ENCODE results near the gene MARCHF10.

MARCHF10 gene

DNA sequence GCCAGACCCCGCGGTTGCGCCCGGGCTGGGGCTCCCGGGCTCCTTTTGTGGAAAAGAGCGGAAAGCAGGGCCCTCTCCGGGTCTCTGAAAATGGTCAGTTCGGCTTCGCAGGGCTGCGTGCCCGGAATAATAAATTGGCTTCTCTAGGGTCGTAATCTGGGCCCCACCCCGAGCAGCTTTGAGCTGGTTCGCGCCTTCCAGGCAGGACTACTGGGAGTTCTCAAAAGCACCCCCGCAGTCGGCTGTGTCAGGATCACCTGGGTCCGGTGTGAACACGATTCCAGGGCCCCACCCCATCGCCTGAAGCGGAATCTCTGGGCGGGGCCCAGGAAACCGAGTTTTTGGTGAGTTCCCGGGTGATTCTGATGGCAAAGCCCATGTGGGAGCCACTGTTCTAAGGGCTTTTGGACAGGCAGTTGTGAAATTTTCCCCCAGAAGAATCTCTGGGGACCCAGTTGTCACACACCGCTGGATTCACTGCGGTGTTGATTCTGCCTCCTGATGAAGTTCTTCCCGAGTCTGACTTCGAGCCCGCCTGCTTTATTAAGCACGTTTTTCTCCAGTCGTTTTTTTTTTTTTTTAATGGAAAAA is 103.6 kb downstream of the MARCHF10 start:
- H3K27ac ChIP-seq = peak overlapping the region; percentile 81
- no peaks in the 10 kb centered on the region for H3K36me3 ChIP-seq (replicated peaks)
- no peaks in the 10 kb centered on the region for H3K27me3 ChIP-seq (replicated peaks)
- DNase-seq = peak; percentile 34
- TF ChIP-seq, protein P1, sequence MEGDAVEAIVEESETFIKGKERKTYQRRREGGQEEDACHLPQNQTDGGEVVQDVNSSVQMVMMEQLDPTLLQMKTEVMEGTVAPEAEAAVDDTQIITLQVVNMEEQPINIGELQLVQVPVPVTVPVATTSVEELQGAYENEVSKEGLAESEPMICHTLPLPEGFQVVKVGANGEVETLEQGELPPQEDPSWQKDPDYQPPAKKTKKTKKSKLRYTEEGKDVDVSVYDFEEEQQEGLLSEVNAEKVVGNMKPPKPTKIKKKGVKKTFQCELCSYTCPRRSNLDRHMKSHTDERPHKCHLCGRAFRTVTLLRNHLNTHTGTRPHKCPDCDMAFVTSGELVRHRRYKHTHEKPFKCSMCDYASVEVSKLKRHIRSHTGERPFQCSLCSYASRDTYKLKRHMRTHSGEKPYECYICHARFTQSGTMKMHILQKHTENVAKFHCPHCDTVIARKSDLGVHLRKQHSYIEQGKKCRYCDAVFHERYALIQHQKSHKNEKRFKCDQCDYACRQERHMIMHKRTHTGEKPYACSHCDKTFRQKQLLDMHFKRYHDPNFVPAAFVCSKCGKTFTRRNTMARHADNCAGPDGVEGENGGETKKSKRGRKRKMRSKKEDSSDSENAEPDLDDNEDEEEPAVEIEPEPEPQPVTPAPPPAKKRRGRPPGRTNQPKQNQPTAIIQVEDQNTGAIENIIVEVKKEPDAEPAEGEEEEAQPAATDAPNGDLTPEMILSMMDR (IDR thresholded peaks at IDR 0.05; ENCODE audit: low read depth, low read length, missing control alignments) = no peak
- H3K4me3 ChIP-seq (ENCODE audit: low read depth, low read length) = peak overlapping the region; percentile 65
- in situ Hi-C loops (cut with HindIII; ENCODE audit: low pct_ligation_motif_present, low sequenced_read_pairs) = no loop called here

DNA sequence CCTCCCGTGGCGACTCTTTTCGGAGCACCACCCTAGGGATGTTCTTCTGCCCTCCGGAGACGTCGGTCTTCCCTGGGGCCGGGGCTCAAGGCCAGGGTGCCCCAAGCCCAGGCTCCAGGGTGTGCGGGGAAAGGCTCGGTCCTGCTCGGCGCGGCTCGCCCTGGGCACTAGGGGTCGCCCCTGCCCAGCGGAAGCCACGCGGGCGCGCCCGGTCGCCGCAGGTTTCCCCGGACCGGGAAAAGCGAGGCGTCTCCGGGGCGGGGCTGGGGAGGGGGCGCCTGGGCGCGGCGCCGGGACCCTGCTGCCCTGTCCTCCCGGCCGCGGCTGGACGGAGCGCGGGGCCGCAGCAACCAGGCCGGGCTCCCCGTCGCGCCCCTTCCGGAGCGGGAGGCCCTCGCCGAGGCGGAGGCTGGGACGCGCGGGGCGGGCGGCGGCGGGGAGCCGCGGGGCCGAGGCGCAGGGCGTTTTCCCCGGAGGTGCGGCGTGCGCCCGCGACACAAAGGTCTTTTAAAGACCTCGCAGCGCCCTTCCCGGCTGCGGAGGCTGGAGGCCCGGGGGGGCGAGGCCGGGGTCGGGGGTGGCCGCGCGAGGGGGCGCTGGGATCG is 104.2 kb downstream of the MARCHF10 start:
- in situ Hi-C loops (cut with HindIII; ENCODE audit: low pct_ligation_motif_present, low sequenced_read_pairs) = no loop called here
- Histone ChIP-seq H3K27me3 (replicated peaks) (no peaks in the 10 kb centered on the region), H3K36me3 (replicated peaks) (no peaks in the 10 kb centered on the region), H3K27ac (peak overlapping the region; percentile 81), H3K4me3 (ENCODE audit: low read depth, low read length) (peak overlapping the region; percentile 65)
- no peak for DNase-seq
- TF ChIP-seq, protein P1 (IDR thresholded peaks at IDR 0.05; ENCODE audit: low read depth, low read length, missing control alignments) = peak; percentile 70

DNA sequence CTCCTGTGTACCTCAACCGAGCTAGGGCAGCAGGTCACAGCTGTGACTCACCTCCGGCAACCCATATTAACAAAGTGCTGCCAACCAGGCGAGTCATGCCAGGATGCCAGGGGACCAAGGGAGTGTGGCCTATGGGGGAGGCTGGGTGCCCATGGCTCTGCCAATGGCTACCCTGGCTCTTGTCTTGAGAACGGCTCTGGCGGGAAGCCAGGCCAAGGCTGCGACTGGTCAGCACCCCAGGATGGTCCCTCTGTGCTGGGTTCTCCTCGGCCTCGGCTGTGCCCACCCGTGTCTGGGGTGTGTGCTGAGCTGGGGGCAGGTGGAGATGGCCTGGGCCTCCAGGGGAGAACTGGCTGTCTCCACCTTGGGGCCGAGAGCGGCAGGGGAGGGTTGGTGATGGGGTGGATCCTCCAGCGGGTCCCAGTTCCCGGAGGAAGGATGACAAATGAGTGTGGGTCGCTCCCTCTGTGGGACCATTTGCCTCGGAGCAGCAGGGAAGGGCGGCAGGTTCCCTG is 104.8 kb downstream of the MARCHF10 start:
- Histone ChIP-seq H3K27me3 (replicated peaks) (no peaks in the 10 kb centered on the region), H3K27ac (peak overlapping the region; percentile 81), H3K36me3 (replicated peaks) (no peaks in the 10 kb centered on the region), H3K4me3 (ENCODE audit: low read depth, low read length) (peak overlapping the region; percentile 65)
- TF ChIP-seq, protein P1 (IDR thresholded peaks at IDR 0.05; ENCODE audit: low read depth, low read length, missing control alignments) = no peak
- no peak for DNase-seq
- in situ Hi-C loops (cut with HindIII; ENCODE audit: low pct_ligation_motif_present, low sequenced_read_pairs) = no loop called here

DNA sequence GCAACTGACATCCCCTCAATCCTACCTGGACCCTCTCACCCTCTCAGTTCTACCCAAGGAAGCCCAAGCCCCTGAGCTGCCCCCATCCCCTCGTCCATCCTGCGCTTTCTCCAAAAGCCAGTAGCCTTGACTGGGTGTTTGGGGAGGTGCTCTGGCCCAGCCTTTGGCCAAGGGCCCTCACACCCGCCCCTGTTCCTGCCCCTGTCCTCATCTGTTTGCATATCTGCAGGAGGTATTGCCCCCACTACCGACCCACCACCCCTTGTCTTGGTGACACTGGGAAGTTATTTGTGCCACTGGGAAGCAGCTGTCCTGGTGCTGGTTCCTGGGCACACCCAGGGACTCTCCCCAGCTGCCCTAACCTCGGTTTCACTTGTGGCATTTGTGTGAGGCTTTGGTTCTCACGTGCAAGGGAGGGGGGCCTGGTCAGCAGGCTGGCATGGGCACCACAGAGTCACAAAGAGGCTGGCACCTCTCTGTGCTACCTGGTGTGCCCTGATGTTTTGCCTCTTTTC is 105.3 kb downstream of the MARCHF10 start:
- no peaks in the 10 kb centered on the region for H3K27me3 ChIP-seq (replicated peaks)
- H3K4me3 ChIP-seq (ENCODE audit: low read depth, low read length) = no peak overlapping the region
- no peak overlapping the region for H3K27ac ChIP-seq
- in situ Hi-C loops (cut with HindIII; ENCODE audit: low pct_ligation_motif_present, low sequenced_read_pairs) = no loop called here
- H3K36me3 ChIP-seq (replicated peaks) = no peaks in the 10 kb centered on the region
- no peak for DNase-seq
- TF ChIP-seq, protein P1 (IDR thresholded peaks at IDR 0.05; ENCODE audit: low read depth, low read length, missing control alignments) = no peak

DNA sequence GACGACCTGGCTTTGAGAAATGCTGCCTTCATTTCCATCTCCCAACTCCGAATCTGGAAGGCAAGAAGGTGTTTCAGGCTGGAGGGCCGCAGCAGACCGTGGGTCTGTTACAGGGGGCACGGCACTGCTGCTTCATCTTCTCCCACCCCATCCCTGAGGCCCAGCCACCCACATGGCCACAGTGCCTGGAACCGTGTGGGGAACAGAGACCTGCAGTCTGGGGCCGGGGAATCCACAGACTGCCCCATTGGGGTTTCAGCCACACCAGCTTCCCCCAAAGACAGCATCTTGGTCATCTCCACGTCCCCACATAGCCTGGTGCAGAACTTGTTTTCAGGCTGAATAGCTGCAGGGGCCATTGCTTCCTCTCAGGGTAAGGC is 106.4 kb downstream of the MARCHF10 start:
- DNase-seq = no peak
- Histone ChIP-seq H3K27me3 (replicated peaks) (no peaks in the 10 kb centered on the region), H3K27ac (no peak overlapping the region), H3K36me3 (replicated peaks) (no peaks in the 10 kb centered on the region), H3K4me3 (ENCODE audit: low read depth, low read length) (no peak overlapping the region)
- TF ChIP-seq, protein P1 (IDR thresholded peaks at IDR 0.05; ENCODE audit: low read depth, low read length, missing control alignments) = no peak
- in situ Hi-C loops (cut with HindIII; ENCODE audit: low pct_ligation_motif_present, low sequenced_read_pairs) = no loop called here

Measured in brain microvascular endothelial cell (primary cell).